Epithelial cell of prostate (primary cell): ENCODE measurements around the gene PAMR1.

Source experiments
- DNase-seq: peaks from one replicate; pipeline ENCODE4 v3.0.0-alpha.2; 2011; ENCODE audit warnings: low read depth, low spot score
- H3K27ac ChIP-seq: fragments of 450-650 bp; 2 replicates; pipeline ENCODE4 v1.5.1; 2017; ENCODE audit warnings: mild to moderate bottlenecking

Gene PAMR1

GRCh38 chr11:35464308-35464707 lies 61.1 kb downstream of the PAMR1 start:
- no peak for DNase-seq
- H3K27ac ChIP-seq = no peak overlapping the region

DNA sequence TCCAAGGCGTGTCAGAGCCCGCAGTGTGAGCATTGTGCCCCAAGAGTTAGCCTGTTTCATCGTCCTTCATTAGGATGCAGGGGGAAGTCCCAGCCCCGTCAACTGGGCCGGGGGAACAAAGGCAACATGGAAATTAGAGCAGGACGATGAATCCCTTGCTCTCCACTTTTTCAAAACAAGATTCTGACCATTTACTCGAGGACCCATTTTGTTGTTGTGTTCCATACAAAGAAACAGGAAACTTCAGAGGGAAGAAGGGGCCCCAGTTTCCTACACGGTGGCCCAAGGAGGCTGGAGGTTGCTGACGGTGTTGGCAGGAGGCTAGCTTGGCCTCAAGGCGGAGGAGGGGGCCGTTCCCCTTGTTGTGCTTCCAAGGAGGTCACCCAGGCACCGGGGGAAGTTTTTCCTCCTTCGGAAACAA lies 62.1 kb downstream of the PAMR1 start:
- H3K27ac ChIP-seq = no peak overlapping the region
- no peak for DNase-seq

DNA sequence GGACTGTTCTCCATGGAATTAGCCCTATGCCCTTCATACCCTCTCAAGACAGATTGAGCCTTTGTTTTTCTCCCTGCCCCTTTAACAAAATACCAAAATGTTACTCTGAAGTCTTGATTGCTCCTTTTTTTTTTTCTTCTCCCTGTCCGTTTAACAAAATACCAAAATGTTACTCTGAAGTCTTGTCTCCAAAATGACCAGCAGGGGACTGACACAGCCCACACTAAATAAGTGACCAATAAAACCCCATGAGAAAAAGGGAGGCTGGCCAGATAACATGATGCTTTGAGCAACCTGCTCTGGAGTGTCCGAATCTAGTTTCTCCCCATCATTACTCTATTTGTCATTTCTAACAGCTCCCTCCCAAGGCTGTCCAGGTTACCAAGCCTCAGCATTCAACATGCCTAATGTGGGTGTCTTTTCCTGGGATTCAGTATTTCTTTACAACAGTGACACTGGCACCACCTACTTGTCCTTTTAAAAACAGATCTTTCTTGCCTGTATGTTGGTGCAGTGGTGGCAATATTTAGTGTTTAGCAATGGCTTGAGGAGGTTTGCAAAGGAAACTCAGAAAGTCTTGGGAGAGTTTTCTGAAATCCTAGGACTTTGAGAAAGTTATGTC lies 63.4 kb downstream of the PAMR1 start:
- no peak overlapping the region for H3K27ac ChIP-seq
- no peak for DNase-seq

- no peak for DNase-seq
- no peak overlapping the region for H3K27ac ChIP-seq
Measured at GRCh38 chr11:35459489-35459888, 65.9 kb downstream of the PAMR1 start.

GRCh38 chr11:35458846-35459245 lies 66.6 kb downstream of the PAMR1 start:
- no peak overlapping the region for H3K27ac ChIP-seq

GRCh38 chr11:35454362-35454761 lies 71.1 kb downstream of the PAMR1 start:
- no peak overlapping the region for H3K27ac ChIP-seq
- no peak for DNase-seq

More at GRCh38 chr11:35458846-35459245, 66.6 kb downstream of the PAMR1 start:
- no peak for DNase-seq

GRCh38 chr11:35436581-35437250 lies 88.7 kb downstream of the PAMR1 start:
- no peak overlapping the region for H3K27ac ChIP-seq
- DNase-seq = no peak

- DNase-seq = no peak
- no peak overlapping the region for H3K27ac ChIP-seq
Measured at GRCh38 chr11:35433588-35433987, 91.8 kb downstream of the PAMR1 start.

- no peak overlapping the region for H3K27ac ChIP-seq
- no peak for DNase-seq
Measured at GRCh38 chr11:35432464-35432863, 93.0 kb downstream of the PAMR1 start.

DNA sequence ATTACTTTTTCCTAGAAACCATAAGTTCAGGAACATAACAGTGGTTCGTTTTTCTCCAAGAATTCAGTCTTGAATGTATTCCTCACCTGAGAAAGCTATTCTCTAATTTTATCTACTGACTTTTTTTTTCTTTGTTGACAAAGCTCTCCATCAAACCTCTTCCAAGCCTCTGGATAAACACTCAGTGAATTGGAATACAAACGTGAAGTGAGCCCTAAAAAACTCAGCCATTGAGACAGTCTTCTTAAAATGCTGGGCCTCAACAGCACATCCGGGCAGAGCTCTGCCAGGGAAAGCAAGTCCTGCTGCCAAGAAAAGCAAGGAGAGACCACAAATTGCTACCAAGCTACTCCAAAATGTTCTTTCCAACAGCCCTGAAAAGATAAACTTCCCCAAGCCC lies 98.3 kb downstream of the PAMR1 start:
- H3K27ac ChIP-seq = no peak overlapping the region
- DNase-seq = no peak

GRCh38 chr11:35426351-35426750 lies 99.1 kb downstream of the PAMR1 start:
- no peak for DNase-seq
- no peak overlapping the region for H3K27ac ChIP-seq

DNA sequence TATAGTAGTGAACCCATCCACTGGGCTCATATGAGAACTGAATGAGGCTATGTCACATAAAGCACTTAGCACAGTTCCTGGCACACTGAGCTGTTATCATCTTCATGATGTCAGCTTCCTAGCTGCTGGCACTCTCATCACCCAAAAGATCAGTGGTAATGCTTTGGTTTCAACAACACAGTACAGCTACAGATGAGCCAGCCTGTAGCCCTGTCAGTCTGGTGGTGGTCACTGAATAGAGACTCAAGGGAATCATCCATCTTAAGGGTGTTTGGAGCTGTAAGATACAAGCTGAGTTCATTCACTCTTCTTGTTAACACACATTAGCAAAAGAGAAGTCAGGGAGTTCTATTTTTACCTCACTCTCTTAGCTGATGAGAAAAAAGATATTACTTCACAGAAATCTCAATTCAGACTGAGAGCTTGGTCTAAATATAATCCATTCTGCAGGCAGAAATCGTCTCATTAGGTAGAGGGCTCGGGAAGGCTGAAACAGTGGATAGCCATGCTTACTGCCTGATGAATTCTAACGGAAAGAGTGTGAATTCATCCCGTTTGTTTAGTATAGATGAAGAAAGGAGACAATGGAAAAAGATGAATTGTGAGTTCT lies 99.7 kb downstream of the PAMR1 start:
- H3K27ac ChIP-seq = no peak overlapping the region
- no peak for DNase-seq

DNA sequence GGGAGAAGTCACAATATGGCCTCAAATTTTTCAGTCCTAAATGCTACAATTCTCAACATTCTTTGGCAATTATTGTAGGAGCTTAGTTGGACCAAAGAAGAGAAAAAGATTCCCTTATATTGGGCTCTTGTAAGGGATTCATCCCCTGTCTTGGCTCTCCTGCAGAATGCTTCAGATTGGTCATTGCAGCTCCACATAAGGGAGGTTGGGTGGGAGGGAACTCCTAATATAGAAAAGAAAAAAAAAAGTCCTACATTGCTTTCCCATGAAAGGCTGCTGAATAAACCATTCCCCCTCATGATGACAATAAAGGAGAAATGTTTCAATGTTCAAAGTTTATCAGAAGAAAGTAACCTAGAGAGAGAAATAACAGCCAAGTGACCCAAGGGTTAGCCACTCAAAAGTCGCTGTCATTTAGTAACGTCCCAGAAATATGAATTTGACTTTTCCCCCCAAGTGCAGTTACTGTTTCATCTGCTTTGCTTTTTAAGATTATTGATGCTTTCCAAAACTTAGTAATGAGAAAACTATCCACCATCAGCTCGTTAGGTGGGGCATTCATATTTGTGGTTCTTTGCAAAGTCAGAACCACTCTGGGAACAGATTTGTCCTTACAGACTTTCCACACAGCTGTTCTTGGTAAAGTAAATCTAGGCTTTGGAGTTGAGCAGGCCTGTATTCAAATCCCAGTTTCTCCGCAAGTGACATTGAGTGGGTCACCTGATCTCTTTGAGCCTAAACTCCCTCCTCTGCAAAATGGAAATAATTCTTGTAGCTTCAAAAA lies 101.1 kb downstream of the PAMR1 start:
- no peak overlapping the region for H3K27ac ChIP-seq
- DNase-seq = no peak

DNA sequence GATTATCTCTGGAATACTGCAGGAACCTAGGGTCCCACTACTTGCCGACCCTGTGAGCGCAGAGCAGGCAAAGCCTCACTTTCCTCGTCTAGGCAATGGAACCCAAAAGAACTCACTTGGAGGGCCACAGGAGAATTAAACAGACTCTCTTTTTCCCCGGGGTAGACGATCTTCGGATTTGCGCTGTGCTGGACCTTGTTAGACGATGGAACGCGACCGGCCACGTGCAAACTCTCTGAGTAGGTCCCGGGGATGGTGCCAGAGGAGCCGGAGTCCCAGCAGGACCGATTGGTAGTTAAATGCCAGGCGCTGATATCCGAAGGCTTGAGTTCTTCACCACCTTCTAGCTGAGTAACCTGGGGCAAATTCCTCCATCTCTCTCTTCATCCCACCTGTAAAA lies 105.0 kb downstream of the PAMR1 start:
- no peak overlapping the region for H3K27ac ChIP-seq

DNA sequence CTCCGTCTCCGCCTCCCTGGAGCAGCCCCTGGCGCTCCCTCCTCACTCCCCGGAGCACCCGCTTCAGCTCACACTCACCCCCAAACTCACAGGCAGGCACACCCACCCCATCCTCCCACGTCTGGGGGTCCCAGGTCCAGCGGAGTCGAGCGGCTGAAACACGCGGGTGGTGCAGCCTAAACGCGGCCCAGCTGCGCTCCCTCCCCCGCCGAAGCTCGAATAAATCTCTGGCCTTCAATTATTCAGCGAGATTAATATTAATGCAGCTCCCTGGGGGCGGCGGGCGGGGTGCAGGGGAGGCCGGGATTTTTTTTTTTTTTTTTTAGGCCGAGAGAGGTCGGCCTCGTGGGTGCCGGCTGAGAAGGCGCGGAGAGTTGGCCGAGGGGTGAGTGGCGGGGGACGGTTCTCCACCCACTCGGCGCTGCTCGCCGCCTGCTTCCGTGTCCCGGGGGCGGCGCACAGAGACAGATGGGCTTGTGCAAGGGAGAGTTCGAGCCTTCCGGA lies 105.5 kb downstream of the PAMR1 start:
- no peak overlapping the region for H3K27ac ChIP-seq
- DNase-seq = no peak

More for the DNA sequence above, 105.0 kb downstream of the PAMR1 start:
- DNase-seq = no peak

DNA sequence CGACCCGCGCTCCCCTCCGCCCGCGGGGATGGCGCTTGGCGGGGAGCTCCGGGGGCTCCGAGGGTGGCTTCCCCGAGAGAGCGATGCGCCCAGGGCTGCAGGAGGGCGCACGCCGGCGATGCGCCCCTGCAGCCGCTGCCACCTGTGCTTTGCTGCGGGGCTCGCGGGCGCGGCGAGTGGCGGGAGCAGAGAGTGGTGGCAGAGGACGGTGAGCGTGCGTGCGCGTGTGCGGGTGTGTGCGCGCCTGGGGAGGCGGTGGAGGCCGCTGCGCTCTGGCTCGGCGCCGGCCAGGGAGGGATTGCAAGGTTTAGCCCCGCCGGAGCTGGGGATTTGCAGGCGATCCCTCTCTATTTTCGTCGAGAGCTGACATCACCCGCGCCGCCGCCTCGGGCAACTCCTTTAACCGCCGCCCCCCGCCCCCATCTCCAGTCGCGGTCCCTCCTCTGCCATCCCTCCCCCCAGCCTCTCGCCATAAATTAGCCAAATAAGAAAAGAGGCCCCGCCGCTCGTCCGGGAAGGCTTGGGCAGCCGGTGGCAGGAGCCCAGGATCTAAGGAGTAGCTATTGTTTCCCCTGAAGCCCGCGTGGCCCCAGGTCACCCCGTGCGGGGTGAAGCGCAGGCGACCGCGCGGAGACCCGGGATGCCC lies 106.1 kb downstream of the PAMR1 start, which contains the start of gene SLC1A2:
TSS of gene SLC1A2 (minus strand) at position 375 of the 646 bp plus-strand sequence. CDS start 592 bp downstream, outside the sequence.
- H3K27ac ChIP-seq = no peak within 1 kb of the TSS
- DNase-seq = no peak

- no peak overlapping the region for H3K27ac ChIP-seq
- DNase-seq = no peak
Measured at GRCh38 chr11:35418282-35419183, 106.9 kb downstream of the PAMR1 start.

DNA sequence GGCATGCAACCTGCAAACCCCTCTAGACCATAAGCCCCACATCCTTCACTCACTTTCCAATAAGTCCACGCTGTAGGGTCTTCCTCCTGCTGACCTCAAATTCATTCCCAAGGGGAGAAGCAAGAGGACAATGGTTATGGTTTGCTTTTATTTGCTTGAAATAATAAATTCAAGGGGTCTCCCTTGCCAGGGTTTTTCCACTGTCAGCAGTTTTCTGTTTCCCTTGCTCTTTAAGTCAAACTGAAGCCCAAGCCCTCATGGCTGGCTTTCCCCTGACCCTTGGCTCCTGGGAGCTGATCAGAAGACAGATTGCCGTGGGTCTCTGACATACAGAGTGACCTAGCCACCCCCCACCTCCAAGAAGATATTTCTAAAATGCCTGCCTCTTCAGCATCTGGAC lies 109.9 kb downstream of the PAMR1 start:
- no peak for DNase-seq
- no peak overlapping the region for H3K27ac ChIP-seq

DNA sequence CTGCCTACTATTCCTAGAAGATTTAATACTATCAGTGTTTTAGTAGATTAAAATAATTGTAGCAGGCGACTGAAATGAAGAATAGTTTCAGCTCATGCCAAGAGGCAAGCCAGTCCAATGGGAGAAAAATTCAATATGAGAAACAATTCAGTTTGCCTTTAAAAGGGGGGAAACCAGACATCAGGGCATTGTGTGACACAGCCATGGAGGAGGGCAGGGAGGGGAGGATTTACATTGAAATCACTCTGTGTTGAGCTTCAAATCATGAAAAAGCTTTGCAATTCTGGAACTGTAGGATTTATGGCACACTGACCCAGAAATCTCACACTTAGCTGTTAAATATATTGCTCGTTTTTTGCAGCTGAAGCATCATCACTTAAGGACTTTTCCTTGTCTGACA lies 110.6 kb downstream of the PAMR1 start:
- no peak overlapping the region for H3K27ac ChIP-seq
- DNase-seq = no peak
